NT2/D1 (cell line): ENCODE results near the gene MED25.
A peak's percentile ranks its signal among the peaks of the same experiment; 100 is the strongest.
"Not testable (repeated sequence)": the region's sequence is repeated elsewhere in the genome, so short reads cannot be mapped to it uniquely, and the experiment has no call there.

Experiments used
- DNase-seq: peaks from one replicate; pipeline ENCODE4 v3.0.0-alpha.2; 2011; ENCODE audit warnings: low read depth, low spot score
- H3K27me3 ChIP-seq: 2 replicates; pipeline ENCODE4 v1.6.0; 2011; ENCODE audit warnings: mild to moderate bottlenecking; ENCODE audit not compliant: insufficient read length, insufficient read depth
- H3K36me3 ChIP-seq: 2 replicates; pipeline ENCODE4 v1.6.1; 2011; ENCODE audit warnings: mild to moderate bottlenecking, low read length, mixed read lengths; ENCODE audit not compliant: insufficient read depth, insufficient read length
- H3K4me1 ChIP-seq: 2 replicates; pipeline ENCODE4 v1.5.1; 2011; ENCODE audit not compliant: insufficient read depth, insufficient read length
- H3K4me3 ChIP-seq: 2 replicates; pipeline ENCODE4 v1.5.1; 2011; ENCODE audit warnings: low read depth; ENCODE audit not compliant: insufficient read length
- H3K9ac ChIP-seq: 2 replicates; pipeline ENCODE4 v1.6.0; 2011; ENCODE audit warnings: low read depth; ENCODE audit not compliant: insufficient read length
- H3K9me3 ChIP-seq: 2 replicates; pipeline ENCODE4 v1.5.1; 2011; ENCODE audit warnings: mild to moderate bottlenecking, low read length; ENCODE audit not compliant: insufficient read depth
- SUZ12 ChIP-seq: IDR thresholded peaks from 2 replicates; pipeline ENCODE4 v1.6.1; 2011; ENCODE audit not compliant: insufficient read length, insufficient read depth; ENCODE audit errors: extremely low read depth
- YY1 ChIP-seq: IDR thresholded peaks from 2 replicates; pipeline ENCODE4 v1.6.1; 2011; ENCODE audit not compliant: insufficient read length, insufficient read depth
- ZNF274 ChIP-seq: IDR thresholded peaks from 2 replicates; pipeline ENCODE4 v1.6.1; 2011; ENCODE audit warnings: mild to moderate bottlenecking, low read depth, low read length

MED25 gene

GRCh38 chr19:49809941-49810389, 8.1 kb upstream of the MED25 start:
- TF ChIP-seq ZNF274 (no peak), YY1 (no peak)
- Histone ChIP-seq H3K4me1 (peaks cover 7% of the 10 kb centered on the region), H3K9me3 (no peaks in the 10 kb centered on the region), H3K27me3 (no peaks in the 10 kb centered on the region), H3K4me3 (no peak overlapping the region), H3K36me3 (peaks cover 42% of the 10 kb centered on the region), H3K9ac (no peak overlapping the region)
- DNase-seq, result no peak

- H3K27me3 ChIP-seq, result no peaks in the 10 kb centered on the region
- no peak overlapping the region for H3K9ac ChIP-seq
- no peaks in the 10 kb centered on the region for H3K9me3 ChIP-seq
- DNase-seq, result no peak
- H3K36me3 ChIP-seq, result peaks cover 29% of the 10 kb centered on the region
- H3K4me1 ChIP-seq, result peaks cover 7% of the 10 kb centered on the region
- H3K4me3 ChIP-seq, result no peak overlapping the region
- TF ChIP-seq YY1 (no peak), ZNF274 (no peak), SUZ12 (no peak)
Observed at GRCh38 chr19:49811328-49811727, 6.8 kb upstream of the MED25 start.

- no peaks in the 10 kb centered on the region for H3K27me3 ChIP-seq
- H3K9me3 ChIP-seq, result no peaks in the 10 kb centered on the region
- peaks cover 7% of the 10 kb centered on the region for H3K4me1 ChIP-seq
- H3K9ac ChIP-seq, result peak overlapping the region; percentile 81
- H3K36me3 ChIP-seq, result peaks cover 23% of the 10 kb centered on the region
- H3K4me3 ChIP-seq, result peak overlapping the region; percentile 71
- DNase-seq, result no peak
- no peak for TF ChIP-seq ZNF274
- no peak for TF ChIP-seq SUZ12
- no peak for TF ChIP-seq YY1
Observed at GRCh38 chr19:49812452-49812996, 5.6 kb upstream of the MED25 start.

GRCh38 chr19:49812997-49813861, 4.9 kb upstream of the MED25 start, which contains the start of gene FUZ:
Gene FUZ, minus strand, starts transcription at chr19:49813292. Its CDS starts 186 bp downstream, at chr19:49813106.
- Histone ChIP-seq H3K9me3 (no peaks in the 10 kb centered on the region), H3K4me1 (peaks cover 7% of the 10 kb centered on the region), H3K36me3 (peaks cover 16% of the 10 kb centered on the region), H3K27me3 (no peaks in the 10 kb centered on the region), H3K4me3 (peak within 1 kb of the TSS; percentile 71), H3K9ac (peak within 1 kb of the TSS; percentile 81)
- peak; percentile 94 for DNase-seq
- TF ChIP-seq SUZ12 (no peak), YY1 (peak; percentile 98)

GRCh38 chr19:49814010-49814409, 4.1 kb upstream of the MED25 start:
- Histone ChIP-seq H3K27me3 (no peaks in the 10 kb centered on the region), H3K9ac (no peak overlapping the region), H3K4me3 (no peak overlapping the region), H3K36me3 (peaks cover 11% of the 10 kb centered on the region), H3K4me1 (peaks cover 7% of the 10 kb centered on the region), H3K9me3 (no peaks in the 10 kb centered on the region)
- no peak for DNase-seq
- TF ChIP-seq ZNF274 (no peak), SUZ12 (no peak), YY1 (no peak)

GRCh38 chr19:49816590-49816989, 1.5 kb upstream of the MED25 start:
- no peaks in the 10 kb centered on the region for H3K4me1 ChIP-seq
- H3K36me3 ChIP-seq, result peaks cover 7% of the 10 kb centered on the region
- no peak for DNase-seq
- H3K4me3 ChIP-seq, result no peak overlapping the region
- TF ChIP-seq YY1, result no peak
- TF ChIP-seq SUZ12, result no peak
- TF ChIP-seq ZNF274, result no peak
- H3K9me3 ChIP-seq, result no peaks in the 10 kb centered on the region
- no peak overlapping the region for H3K9ac ChIP-seq
- H3K27me3 ChIP-seq, result no peaks in the 10 kb centered on the region

- Histone ChIP-seq H3K36me3 (peaks cover 18% of the 10 kb centered on the region), H3K4me3 (peak overlapping the region; percentile 93), H3K9me3 (no peaks in the 10 kb centered on the region), H3K27me3 (no peaks in the 10 kb centered on the region), H3K9ac (peak overlapping the region; percentile 95), H3K4me1 (no peaks in the 10 kb centered on the region)
- DNase-seq, result no peak
- no peak for TF ChIP-seq YY1
- TF ChIP-seq SUZ12, result no peak
- TF ChIP-seq ZNF274, result no peak
Observed at GRCh38 chr19:49818649-49819370, 721 bp downstream of the MED25 start.

- peak overlapping the region; percentile 95 for H3K9ac ChIP-seq
- peaks cover 22% of the 10 kb centered on the region for H3K36me3 ChIP-seq
- not testable (repeated sequence) for DNase-seq, H3K4me1 ChIP-seq, H3K27me3 ChIP-seq, H3K9me3 ChIP-seq
- peak overlapping the region; percentile 93 for H3K4me3 ChIP-seq
Observed at GRCh38 chr19:49819452-49820115, 1.5 kb downstream of the MED25 start.
